Stimulated activated CD4-positive, alpha-beta T cell treated with anti-CD3 and anti-CD28 coated beads, TNF-alpha, amount 100 ng/mL, for 48 hours (primary cell): ENCODE measurements around the gene RPL10.
"Not testable (repeated sequence)": the region's sequence is repeated elsewhere in the genome, so short reads cannot be mapped to it uniquely, and the experiment has no call there.

ENCODE experiments used
- DNase-seq, 3 donors: peaks; one replicate each; pipeline ENCODE4 v3.0.0-alpha.2; 2020; ENCODE audit warnings: low read depth in 3 of 3

RPL10 gene

DNA sequence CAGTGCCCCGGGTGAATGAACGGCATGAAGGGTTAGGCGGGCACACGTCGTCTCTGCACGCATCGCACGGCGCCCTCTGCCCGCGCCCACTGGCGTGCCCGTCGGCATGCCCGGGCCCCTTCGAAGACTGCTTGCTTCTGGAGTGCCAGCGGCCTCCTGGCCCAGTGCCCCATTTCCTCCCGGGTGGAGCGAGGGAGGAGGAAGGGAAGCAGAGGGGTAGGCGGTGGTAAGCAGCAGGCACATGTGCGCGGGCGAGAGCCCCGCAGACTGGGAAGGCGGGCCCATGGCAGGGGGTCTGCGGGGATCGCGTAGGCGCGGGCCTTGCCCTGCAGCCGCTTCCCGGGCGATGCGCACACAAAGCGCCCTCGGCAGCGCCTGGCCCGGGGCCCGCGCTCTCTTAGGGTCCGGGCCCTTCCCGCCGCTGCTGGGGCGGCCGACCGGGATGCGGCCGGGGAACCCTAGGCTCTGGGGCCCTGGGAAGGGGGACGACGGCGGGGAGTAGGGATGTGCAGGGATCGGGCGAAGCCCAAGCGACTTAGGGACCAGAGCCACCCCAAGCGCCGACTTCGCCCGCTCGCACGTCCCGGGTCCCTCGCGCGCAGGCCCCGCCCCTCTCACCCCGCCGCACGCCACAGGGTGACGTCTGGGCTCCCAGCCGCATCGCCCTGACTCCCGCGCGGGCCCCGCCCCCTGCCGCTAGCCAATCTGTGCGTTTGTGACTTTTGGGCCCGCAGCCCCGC, 19.9 kb upstream of the RPL10 start:
- DNase-seq, result peak in 1 of 3 donors; percentile 95

DNA sequence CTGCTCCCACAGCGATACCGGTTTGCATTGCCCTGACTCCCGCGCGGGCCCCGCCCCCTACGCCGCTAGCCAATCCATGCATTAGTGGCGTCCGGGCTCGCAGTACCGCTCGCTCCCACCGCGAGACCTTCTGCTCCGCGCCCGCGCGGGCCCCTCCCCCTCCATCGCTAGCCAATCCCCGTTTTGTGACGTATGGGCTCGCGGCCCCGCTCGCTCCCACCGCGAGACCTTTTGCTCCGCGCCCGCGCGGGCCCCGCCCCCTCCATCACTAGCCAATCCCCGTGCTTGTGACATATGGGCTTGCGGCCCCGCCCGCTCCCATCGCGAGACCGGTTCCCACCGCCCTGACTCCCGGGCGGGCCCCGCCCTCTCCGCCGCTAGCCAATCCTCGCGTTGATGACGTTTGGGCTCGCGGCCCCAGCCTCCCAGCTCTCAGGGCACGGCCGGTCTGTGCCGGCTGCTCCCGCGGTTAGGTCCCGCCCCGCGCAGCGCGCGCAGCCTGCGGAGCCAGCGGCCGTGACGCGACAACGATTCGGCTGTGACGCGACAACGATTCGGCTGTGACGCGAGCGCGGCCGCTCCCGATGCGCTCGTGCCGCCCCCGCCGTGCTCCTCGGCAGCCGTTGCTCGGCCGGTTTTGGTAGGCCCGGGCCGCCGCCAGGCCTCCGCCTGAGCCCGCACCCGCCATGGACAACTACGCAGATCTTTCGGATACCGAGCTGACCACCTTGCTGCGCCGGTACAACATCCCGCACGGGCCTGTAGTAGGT, 19.2 kb upstream of the RPL10 start, which contains the start of gene EMD:
EMD (plus strand) TSS at position 497 of the 770 bp plus-strand sequence; CDS start at position 687, 190 bp downstream.
- peak; percentile 86 to 94 (median 88) for DNase-seq

DNA sequence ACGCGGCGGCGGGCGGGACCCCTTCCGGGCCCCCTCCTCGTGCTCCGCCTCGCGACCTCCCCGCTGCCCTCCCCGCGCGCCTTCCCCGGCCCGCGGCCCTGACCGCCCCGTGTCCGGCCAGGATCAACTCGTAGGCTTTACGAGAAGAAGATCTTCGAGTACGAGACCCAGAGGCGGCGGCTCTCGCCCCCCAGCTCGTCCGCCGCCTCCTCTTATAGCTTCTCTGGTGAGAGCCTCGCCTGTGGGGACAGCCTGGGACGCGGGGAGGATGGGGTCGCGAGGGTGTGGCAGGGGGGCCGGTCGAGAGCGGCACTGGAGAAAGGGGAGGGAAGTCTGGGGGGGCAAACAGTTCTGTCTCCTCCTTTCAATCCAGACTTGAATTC, 18.6 kb upstream of the RPL10 start:
- no peak for DNase-seq

DNA sequence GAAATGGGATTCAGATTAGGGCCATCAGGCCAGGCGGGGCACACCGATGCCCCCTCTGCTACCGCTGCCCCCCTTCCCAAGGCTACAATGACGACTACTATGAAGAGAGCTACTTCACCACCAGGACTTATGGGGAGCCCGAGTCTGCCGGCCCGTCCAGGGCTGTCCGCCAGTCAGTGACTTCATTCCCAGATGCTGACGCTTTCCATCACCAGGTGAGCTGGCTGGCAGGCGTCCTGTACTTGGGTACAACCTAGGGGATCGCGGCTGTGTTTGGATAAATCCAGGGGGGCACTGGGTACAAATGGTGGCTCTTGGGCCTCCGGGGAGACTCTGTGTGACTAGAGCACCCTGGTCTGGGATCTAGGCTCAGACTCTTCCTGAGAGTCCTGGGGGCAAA, 18.0 kb upstream of the RPL10 start:
- no peak for DNase-seq

DNA sequence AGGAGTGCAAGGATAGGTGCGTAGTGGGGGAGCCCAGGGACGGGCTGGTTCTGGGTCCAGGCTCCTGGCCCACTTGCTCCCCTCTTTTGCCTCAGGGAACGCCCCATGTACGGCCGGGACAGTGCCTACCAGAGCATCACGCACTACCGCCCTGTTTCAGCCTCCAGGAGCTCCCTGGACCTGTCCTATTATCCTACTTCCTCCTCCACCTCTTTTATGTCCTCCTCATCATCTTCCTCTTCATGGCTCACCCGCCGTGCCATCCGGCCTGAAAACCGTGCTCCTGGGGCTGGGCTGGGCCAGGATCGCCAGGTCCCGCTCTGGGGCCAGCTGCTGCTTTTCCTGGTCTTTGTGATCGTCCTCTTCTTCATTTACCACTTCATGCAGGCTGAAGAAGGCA, 17.4 kb upstream of the RPL10 start:
- DNase-seq, result no peak

DNA sequence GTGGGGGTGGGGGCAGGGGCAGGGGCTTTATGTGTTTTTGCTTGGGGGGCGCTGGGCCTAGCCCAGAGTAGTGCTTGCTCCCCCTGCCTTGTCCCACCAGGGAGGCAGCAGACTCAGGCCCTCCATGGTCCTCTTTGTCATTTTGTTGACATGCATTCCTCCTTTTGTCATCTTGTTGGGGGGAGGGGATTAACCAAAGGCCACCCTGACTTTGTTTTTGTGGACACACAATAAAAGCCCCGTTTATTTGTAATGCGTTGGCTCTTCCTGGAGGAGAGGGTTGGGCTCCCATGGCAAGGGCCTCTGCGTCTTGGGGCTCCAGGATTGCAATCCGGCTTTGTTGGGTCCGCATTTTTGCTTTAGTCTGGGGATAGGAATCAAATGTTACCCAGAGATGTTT, 16.9 kb upstream of the RPL10 start:
- no peak for DNase-seq

DNA sequence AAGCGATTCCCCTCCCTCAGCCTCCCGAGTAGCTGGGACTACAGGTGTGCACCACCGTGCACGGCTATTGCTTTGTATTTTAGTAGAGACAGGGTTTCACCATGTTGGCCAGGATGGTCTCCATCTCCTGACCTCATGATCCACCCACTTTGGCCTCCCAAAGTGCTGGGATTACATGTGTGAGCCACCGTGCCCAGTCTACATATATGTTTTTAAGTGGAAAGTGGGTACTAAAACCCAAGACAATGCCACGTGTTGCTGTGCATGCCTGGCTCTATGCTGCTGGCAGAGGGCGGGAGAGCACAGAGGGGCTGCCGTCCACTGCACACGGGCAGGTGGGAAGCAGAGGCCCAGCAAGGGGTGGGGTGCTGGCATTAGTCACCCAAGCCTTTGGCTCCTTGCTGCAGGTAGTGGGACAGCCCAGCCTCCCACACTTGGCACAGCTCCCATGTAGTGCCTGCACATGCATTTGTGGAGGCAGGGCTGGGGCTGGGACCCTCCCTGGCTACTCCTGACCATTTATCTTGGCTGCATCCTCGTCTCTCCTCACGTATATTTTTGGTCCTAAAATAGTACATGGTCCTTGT, 15.6 kb upstream of the RPL10 start:
- no peak for DNase-seq

DNA sequence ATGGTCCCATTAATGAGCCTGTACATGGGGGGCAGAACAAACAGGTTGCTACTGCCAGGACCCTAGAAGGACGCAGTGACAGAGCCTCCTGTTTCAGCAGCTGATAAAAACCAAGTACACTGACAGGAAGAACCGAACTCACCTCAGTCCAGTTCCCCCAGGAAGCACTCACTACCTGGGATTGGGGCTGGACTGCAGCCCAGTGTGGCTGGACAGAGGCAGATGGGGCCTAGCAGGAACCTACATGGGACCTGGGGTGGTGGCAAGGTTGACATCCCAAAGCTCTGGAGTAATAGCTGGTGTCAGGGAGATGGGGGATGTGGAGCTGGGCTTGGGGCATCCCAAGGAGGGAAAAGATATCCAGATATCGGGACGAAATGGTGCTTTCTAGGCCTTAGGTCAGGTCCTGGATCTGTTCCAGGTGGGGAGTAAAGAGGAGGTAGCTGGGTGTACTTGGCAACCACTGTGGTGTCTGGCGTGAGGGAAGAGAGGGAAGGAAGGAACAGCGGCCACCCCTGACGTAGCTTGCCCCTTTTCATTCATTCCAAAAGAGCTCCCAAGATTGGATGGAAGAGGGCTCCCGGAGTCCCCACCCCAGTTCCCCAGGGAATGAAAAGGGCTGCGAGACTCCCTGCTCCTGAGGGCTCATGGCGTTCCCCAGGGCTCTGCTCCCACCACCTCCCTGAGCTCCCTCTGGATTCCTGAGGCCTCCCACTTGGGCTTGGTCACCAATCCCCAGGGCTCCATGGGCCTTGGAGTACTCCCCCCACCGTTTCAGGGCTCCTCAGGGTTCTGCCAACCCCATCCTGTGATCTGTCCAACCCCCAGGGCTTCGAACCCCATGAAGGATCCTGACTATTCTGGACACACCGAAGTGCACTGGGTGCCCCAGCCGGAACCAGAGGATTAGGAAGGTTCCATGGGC, 14.6 kb upstream of the RPL10 start:
- no peak for DNase-seq

DNA sequence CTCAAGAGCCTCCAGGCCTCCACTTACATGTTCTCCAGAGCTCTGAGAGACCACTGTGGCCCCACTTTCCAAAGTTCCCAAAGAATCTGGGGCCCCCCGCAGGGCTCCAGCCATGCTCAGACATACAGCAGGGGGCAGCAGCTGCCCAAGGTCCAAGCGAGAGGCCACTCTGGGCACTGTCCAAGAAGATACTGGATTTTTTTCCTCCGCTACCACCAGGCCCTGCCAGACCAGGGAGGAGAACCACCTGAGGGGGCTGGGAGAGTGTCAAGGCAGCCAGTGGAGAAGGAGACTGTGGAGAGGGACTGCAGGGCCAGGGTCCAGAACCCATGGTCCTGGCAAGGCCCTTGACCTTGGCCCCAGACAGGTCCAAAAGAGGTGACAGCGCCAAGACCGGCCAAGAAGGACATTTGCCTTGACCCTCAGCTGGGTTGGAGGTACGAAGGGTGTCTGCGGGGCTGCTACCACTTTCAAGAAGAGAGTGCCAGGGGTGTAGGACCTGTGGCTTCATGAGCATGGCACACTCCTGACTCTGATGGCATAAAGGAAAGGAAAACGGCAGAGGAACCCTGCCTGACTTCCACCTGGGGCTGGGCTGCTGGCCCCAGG, 13.8 kb upstream of the RPL10 start:
- no peak for DNase-seq

DNA sequence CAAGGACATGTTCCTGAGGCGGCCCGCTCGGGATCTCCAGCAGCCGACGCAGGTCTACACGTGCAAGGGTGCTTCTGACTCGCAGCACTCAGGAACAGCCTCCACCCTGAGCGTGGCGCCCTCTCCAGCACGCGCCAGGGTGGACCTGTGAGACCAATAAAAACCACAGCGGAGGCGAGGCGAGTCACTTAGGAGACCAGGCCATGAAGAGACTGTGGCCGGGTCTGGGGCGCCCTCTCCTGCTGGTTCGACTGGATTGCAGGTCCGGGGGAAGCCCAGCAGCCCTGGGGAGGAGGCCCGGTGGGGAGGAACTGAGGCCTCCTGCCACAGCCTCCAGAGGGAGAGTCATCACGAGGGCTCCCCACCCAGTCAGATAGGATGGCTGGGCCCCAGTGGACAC, 10.1 kb upstream of the RPL10 start:
- not testable (repeated sequence) for DNase-seq

DNA sequence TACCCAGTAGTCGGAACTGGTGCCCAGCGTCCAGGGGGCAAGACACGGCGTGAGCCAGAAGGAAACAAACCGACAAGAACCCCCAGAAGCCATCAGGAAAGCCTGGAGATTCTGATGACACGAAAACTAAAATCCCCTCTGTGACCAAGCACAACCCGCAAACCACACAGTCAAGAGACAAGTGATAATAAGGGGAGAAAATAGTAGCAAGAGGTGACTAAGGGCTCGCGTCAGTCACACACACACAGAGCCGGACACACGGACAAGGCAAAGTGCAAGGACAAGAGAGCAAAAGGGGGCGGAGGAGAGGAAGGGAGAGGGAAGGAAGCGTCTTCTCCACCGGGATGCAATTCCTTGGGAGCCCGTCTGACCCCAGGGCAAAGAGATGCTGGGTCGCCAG, 9.5 kb upstream of the RPL10 start:
- DNase-seq, result not testable (repeated sequence)

DNA sequence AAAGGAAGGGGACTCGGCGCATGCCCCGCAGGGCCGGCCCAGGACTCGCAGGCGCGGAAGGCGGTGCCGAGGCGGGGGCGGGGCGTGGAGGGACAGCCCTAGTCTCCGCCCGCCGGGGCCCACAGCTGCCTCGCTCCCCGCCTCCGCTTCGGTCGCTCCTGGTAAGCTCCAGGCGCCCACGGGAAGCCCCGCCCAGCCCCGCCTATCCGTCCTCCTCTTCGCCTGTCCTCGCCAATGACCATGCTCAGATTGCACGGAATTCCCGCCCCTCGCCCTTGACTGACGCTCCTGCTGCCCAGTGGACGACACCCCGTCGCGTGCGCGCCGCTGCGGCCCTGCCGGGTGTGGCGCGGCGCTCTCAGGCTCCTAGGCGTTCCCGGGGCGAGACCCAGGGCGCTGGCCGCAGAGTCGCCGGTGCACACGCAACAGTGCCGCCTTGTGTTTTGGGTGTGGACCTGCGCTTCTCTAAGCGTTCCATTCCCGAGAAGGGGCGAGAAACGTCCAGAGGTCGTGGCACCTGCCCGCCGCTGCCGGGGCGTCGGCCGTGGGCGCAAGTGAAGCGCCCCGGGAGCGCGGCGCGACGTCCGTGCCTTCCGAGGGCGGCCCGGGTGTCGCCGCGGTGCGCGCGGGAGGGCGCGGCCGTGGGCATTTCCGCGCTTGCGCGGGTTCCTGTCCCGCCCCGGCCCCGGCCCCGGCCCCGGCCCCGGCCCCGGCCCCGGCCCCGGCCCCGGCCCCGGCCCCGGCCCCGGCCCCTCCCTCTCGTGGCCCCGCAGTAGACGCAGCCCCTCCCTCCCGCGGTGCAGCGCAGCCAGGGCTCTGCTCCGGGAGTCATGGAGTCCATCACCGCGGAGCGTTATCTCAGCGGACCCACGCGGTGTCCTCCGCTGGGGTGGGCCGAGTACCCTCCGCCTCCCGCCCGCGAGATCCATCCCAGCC, 8.1 kb upstream of the RPL10 start:
- DNase-seq, result not testable (repeated sequence)

DNA sequence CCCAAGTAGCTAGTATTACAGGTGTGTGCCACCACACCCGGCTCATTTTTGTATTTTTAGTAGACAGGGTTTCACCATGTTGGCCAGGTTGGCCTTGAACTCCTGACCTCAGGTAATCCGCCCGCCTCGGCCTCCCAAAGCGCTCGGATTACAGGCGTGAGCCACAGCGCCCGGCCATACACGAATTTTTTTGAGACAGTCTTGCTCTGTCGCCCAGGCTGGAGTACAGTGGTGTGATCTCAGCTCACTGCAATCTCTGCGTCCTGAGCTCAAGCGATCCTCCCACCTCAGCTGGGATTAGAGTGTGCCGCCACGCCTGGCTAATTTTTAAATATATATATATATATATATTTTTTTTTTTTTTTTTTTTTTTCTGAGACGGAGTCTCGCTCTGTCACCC, 1.8 kb upstream of the RPL10 start:
- DNase-seq, result not testable (repeated sequence)

DNA sequence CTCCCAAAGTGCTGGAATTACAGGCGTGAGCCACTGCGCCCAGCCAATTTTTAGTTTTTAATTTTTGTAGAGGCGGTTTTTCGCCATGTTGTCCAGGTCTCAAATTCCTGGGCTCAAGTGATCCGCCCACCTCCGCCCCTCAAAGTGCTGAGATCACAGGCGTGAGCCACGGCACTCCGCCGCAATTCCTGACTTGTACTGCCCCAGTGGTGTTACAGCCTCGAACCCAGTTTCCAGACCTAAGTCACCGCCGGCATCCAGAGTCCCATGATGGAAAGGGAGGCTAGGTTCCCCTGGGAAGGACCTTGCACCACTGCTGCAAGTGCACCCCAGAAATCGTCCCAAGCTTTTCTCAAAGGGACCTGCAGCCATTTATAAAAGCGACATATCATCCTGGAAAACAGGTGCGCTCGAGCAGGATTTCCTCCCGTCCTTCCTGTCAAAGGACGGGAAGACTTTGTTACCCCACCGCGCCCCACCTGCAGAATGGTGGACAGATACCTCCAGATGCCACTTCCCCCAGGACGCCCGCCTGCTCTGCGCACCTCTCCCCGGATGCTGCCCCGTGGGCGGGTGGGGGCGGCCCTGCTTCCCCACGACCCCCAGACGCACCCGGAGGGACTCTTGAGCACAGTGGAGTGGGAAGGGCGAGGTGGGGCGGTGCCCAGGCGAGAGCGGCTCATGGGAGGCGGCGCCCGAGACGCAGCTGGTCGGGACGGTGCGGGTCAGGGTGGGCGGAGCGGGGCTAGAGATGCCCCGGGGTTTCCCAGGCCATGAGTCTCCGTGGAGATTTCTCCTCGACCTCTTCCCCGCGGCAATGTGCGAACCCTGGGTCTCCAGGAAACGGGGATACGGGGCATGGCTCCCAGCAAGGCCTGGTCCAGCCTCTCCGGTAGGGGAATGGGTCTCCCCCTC, 947 bp upstream of the RPL10 start:
- no peak for DNase-seq

DNA sequence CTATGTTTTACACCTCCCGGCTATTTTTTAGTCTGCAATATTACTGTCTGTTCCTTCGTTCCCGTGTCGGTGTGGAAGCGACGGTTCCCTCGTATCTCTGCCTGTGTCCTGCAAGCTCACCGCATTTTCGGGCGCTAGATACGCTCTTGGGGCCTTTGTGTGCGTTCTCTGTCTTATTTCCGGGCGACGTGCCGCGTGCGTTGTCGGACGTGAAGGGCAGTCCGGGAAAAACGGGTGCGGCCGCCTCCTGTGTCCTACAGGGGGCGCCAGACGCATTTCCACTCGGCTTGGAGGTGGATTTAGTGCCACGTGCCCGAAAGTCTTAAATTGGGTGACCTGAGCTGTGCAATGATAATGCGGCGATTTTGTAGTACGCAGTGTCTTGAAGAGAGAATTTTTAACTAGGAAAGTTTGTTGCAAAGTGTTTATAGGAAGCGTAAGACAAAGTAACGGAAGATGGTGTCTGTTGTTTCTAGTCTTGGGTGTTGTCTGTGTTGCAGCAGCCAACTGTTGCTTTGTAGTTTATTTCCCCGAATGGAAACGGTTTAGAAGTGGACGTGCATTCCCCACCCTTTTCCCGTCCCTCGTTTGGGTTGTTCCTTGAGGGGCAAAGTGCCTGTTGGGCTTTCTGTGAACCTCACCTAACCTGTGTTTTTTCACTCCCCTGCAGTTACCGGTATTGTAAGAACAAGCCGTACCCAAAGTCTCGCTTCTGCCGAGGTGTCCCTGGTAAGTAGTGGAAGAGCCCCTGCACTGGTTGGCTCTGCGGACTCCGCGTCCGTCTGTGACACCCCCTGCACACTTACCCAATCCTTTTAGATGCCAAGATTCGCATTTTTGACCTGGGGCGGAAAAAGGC, 720 bp downstream of the RPL10 start:
- DNase-seq, result peak in 2 of 3 donors; percentile 63 to 68

DNA sequence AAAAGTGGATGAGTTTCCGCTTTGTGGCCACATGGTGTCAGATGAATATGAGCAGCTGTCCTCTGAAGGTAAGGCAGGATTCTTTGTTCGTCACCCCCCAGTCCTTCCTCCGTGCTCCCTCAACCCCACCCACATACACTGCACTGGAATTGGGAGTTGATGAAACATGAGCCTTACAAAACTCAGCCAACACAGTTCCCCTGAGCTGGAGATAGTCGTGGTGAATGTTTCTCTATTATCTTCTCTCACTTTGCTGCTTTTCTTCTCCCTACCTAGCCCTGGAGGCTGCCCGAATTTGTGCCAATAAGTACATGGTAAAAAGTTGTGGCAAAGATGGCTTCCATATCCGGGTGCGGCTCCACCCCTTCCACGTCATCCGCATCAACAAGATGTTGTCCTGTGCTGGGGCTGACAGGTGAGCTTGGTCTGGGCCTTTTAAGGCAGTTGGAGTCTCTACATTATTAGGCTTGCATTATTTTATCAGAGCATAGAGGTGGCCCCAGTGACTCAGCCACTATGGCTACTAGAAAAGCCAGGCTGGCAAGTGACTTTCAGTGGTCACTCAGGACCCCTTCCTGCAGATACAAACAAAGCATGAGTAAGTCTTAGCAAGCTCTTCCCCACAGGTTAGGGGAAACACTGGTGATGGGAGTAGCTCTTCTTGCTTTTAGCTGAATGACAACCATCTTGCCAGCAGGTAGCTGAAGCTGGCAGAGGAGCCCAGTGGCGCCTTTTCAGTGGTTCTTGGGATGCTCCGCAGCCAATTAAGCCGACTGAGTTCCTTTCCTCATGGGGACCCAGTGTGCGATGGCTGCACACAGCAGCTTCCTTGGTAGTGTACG, 1.6 kb downstream of the RPL10 start:
- no peak for DNase-seq

DNA sequence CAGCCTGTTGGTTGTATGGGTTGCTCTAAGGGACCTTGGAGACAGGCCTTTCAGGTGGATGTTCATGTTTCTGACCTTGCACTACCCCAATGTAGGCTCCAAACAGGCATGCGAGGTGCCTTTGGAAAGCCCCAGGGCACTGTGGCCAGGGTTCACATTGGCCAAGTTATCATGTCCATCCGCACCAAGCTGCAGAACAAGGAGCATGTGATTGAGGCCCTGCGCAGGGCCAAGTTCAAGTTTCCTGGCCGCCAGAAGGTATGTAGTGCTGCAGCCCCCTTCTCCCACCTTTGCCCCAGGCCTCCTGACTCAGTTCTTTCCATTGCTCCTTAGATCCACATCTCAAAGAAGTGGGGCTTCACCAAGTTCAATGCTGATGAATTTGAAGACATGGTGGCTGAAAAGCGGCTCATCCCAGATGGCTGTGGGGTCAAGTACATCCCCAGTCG, 2.2 kb downstream of the RPL10 start:
- DNase-seq, result not testable (repeated sequence)
